ENCODE measurements around the gene UBN1. TPM values are rescaled to one million over a fixed set of nuclear protein-coding genes. Genes with fewer than 3 reads are reported as not detected.

The UBN1 gene
- total RNA-seq, 2 experiments from 2014 or later = 45.7 to 45.8 TPM

DNA sequence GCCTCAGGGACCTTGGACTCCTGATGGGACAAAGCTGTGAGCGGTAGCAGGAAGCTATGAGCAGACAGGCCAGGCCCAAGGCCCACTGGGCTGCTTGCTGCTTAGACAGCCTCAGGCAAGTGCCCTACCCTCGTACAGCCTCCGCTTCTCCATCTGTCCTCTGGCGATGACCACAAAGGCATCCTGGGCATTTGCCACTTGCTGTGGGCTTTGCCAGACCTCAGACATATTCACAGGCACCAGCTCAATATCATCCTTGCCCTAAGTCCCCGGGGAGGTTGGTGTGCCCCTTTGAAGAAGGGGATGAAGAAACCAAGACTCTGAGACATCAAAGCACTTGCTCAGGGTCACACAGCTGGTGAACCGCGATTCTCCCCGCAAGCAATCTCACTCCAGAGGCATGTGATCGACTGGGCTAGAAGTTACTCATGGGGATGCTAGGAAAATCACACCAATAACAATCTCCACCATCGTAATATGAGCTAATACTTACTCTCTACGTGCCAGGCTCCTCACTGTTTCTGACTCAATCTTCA lies 68.0 kb downstream of the UBN1 start:
- no peaks in the 10 kb centered on the region for H3K27me3 ChIP-seq (ENCODE audit: control insufficient read depth in 1 of 2, insufficient read depth in 2 of 2, low read length in 2 of 2)
- ATAC-seq (ENCODE audit: poor library complexity) = no peak
- POLR2A ChIA-PET = no interaction called here
- H3K4me1 ChIP-seq (ENCODE audit: insufficient read depth, low read length) = no peaks in the 10 kb centered on the region
- Mint-ChIP-seq H3K4me3 (no peak overlapping the region), H3K36me3 (ENCODE audit: low read depth) (no peaks in the 10 kb centered on the region), H3K27me3 (no peaks in the 10 kb centered on the region), H3K4me1 (ENCODE audit: low read depth) (no peaks in the 10 kb centered on the region), H3K9me3 (no peaks in the 10 kb centered on the region), H3K27ac (no peak overlapping the region)
- CTCF ChIA-PET = no interaction called here
- intact Hi-C loops (cut with DNase I, micrococcal nuclease) = no loop called here
- no peak overlapping the region for H3K27ac ChIP-seq (ENCODE audit: low read depth in 1 of 2, low read length in 2 of 2)
- TF ChIP-seq, protein P1, sequence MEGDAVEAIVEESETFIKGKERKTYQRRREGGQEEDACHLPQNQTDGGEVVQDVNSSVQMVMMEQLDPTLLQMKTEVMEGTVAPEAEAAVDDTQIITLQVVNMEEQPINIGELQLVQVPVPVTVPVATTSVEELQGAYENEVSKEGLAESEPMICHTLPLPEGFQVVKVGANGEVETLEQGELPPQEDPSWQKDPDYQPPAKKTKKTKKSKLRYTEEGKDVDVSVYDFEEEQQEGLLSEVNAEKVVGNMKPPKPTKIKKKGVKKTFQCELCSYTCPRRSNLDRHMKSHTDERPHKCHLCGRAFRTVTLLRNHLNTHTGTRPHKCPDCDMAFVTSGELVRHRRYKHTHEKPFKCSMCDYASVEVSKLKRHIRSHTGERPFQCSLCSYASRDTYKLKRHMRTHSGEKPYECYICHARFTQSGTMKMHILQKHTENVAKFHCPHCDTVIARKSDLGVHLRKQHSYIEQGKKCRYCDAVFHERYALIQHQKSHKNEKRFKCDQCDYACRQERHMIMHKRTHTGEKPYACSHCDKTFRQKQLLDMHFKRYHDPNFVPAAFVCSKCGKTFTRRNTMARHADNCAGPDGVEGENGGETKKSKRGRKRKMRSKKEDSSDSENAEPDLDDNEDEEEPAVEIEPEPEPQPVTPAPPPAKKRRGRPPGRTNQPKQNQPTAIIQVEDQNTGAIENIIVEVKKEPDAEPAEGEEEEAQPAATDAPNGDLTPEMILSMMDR (IDR thresholded peaks at IDR 0.05) = no peak
- no peak for DNase-seq
- no peaks in the 10 kb centered on the region for H3K36me3 ChIP-seq (ENCODE audit: insufficient read depth, low read length)
- no peak overlapping the region for H3K4me3 ChIP-seq (ENCODE audit: low read length)
- H3K9me3 ChIP-seq (ENCODE audit: control insufficient read depth in 1 of 2, insufficient read depth in 1 of 2, low read length in 2 of 2) = no peaks in the 10 kb centered on the region

DNA sequence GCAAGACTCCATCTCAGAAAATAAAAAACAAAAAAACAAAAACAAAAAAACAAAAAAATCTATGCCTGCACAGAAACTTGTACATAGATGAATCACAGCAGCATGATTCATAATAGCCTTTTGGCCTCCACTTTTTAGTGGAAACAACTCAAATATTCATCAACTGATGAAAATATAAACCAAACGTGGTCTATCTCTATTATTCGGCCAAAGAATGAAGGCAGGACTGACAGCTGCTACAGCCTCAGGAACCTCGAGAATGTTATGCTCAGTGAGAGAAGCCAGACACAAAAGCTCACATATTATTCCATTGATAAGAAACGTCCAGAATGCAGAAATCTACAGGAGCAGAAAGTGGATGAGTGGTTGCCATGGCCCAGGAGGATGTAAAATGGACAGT lies 69.8 kb downstream of the UBN1 start:
- no peaks in the 10 kb centered on the region for H3K4me1 Mint-ChIP-seq (ENCODE audit: low read depth)
- Histone ChIP-seq H3K27ac (ENCODE audit: low read depth in 1 of 2, low read length in 2 of 2) (no peak overlapping the region), H3K36me3 (ENCODE audit: insufficient read depth, low read length) (no peaks in the 10 kb centered on the region), H3K4me1 (ENCODE audit: insufficient read depth, low read length) (no peaks in the 10 kb centered on the region), H3K4me3 (ENCODE audit: low read length) (no peak overlapping the region), H3K27me3 (ENCODE audit: control insufficient read depth in 1 of 2, insufficient read depth in 2 of 2, low read length in 2 of 2) (no peaks in the 10 kb centered on the region), H3K9me3 (ENCODE audit: control insufficient read depth in 1 of 2, insufficient read depth in 1 of 2, low read length in 2 of 2) (no peaks in the 10 kb centered on the region)
- no peaks in the 10 kb centered on the region for H3K36me3 Mint-ChIP-seq (ENCODE audit: low read depth)
- DNase-seq (no peak), ATAC-seq (ENCODE audit: poor library complexity) (no peak)
- H3K9me3 Mint-ChIP-seq = no peaks in the 10 kb centered on the region
- H3K27ac Mint-ChIP-seq = no peak overlapping the region
- no peaks in the 10 kb centered on the region for H3K27me3 Mint-ChIP-seq
- no peak overlapping the region for H3K4me3 Mint-ChIP-seq
- ChIA-PET POLR2A (no interaction called here), CTCF (no interaction called here)
- TF ChIP-seq, protein P1 (IDR thresholded peaks at IDR 0.05) = no peak
- intact Hi-C loops (cut with DNase I, micrococcal nuclease) = no loop called here

DNA sequence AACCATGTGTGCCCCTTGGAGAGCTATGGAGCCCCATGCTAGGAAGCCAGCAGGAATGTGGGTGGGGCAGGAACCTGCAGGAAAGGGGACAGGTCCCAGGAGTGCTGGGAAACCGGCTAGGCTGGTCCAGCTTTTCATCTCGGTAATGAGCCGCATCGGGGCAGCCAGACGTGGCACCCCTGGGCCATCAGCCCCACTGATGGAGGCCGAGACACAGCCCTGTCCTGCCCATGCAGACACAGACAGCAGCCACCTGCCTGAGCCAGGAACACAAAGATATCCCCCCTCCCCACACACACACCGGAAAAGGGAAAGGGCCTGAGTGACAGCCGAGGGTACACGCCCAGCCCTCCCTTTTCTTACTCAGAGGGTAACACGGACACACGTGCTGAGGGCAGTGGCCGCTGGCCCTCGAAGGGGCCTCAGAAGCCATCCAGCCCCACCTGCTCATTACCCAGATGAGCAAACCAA lies 71.5 kb downstream of the UBN1 start:
- Mint-ChIP-seq H3K36me3 (ENCODE audit: low read depth) (no peaks in the 10 kb centered on the region), H3K27ac (no peak overlapping the region), H3K27me3 (peaks cover 8% of the 10 kb centered on the region), H3K4me3 (no peak overlapping the region), H3K9me3 (no peaks in the 10 kb centered on the region), H3K4me1 (ENCODE audit: low read depth) (no peaks in the 10 kb centered on the region)
- no peaks in the 10 kb centered on the region for H3K36me3 ChIP-seq (ENCODE audit: insufficient read depth, low read length)
- TF ChIP-seq, protein P1 (IDR thresholded peaks at IDR 0.05) = no peak
- ChIA-PET CTCF (no interaction called here), POLR2A (no interaction called here)
- no peaks in the 10 kb centered on the region for H3K9me3 ChIP-seq (ENCODE audit: control insufficient read depth in 1 of 2, insufficient read depth in 1 of 2, low read length in 2 of 2)
- ATAC-seq (ENCODE audit: poor library complexity) (no peak), DNase-seq (no peak)
- no peaks in the 10 kb centered on the region for H3K4me1 ChIP-seq (ENCODE audit: insufficient read depth, low read length)
- no peak overlapping the region for H3K27ac ChIP-seq (ENCODE audit: low read depth in 1 of 2, low read length in 2 of 2)
- no peak overlapping the region for H3K4me3 ChIP-seq (ENCODE audit: low read length)
- intact Hi-C loops (cut with DNase I, micrococcal nuclease) = no loop called here
- H3K27me3 ChIP-seq (ENCODE audit: control insufficient read depth in 1 of 2, insufficient read depth in 2 of 2, low read length in 2 of 2) = no peaks in the 10 kb centered on the region

Data from CD4-positive, alpha-beta T cell (primary cell).